ENCODE measurements around the gene KLHL30. TPM values are rescaled to one million over a fixed set of nuclear protein-coding genes. Genes with fewer than 3 reads are reported as not detected.
"Not testable (repeated sequence)": the region's sequence is repeated elsewhere in the genome, so short reads cannot be mapped to it uniquely, and the experiment has no call there.

KLHL30 gene
- total RNA-seq, 1 donor from 2014 or later = 0.07 TPM

GRCh38 chr2:238168196-238169047 is 30.0 kb downstream of the KLHL30 start:
- no peak for TF ChIP-seq CTCF (conservative IDR thresholded peaks at IDR 0.05)
- no peaks in the 10 kb centered on the region for H3K9me3 Mint-ChIP-seq
- H3K27ac Mint-ChIP-seq = no peak overlapping the region
- no peak overlapping the region for H3K4me3 Mint-ChIP-seq
- H3K36me3 Mint-ChIP-seq = peaks cover 17% of the 10 kb centered on the region
- peaks cover 19% of the 10 kb centered on the region for H3K27me3 Mint-ChIP-seq
- H3K4me1 Mint-ChIP-seq (ENCODE audit: unreplicated experiment) = no peaks in the 10 kb centered on the region
- no peak for DNase-seq (ENCODE audit: extremely low spot score, unreplicated experiment)

GRCh38 chr2:238169048-238169707 is 30.7 kb downstream of the KLHL30 start:
- no peak for TF ChIP-seq CTCF (conservative IDR thresholded peaks at IDR 0.05)
- no peak overlapping the region for H3K27ac Mint-ChIP-seq
- no peak overlapping the region for H3K4me3 Mint-ChIP-seq
- no peak for DNase-seq (ENCODE audit: extremely low spot score, unreplicated experiment)
- peaks cover 18% of the 10 kb centered on the region for H3K27me3 Mint-ChIP-seq
- no peaks in the 10 kb centered on the region for H3K9me3 Mint-ChIP-seq
- no peaks in the 10 kb centered on the region for H3K4me1 Mint-ChIP-seq (ENCODE audit: unreplicated experiment)
- peaks cover 17% of the 10 kb centered on the region for H3K36me3 Mint-ChIP-seq

GRCh38 chr2:238169708-238170251 is 31.3 kb downstream of the KLHL30 start:
- H3K27me3 Mint-ChIP-seq = peaks cover 12% of the 10 kb centered on the region
- H3K9me3 Mint-ChIP-seq = no peaks in the 10 kb centered on the region
- H3K4me1 Mint-ChIP-seq (ENCODE audit: unreplicated experiment) = no peaks in the 10 kb centered on the region
- no peak for DNase-seq (ENCODE audit: extremely low spot score, unreplicated experiment)
- H3K4me3 Mint-ChIP-seq = no peak overlapping the region
- H3K36me3 Mint-ChIP-seq = peaks cover 16% of the 10 kb centered on the region
- no peak for TF ChIP-seq CTCF (conservative IDR thresholded peaks at IDR 0.05)
- no peak overlapping the region for H3K27ac Mint-ChIP-seq

GRCh38 chr2:238170386-238171071 is 32.1 kb downstream of the KLHL30 start:
- H3K9me3 Mint-ChIP-seq = no peaks in the 10 kb centered on the region
- H3K27ac Mint-ChIP-seq = no peak overlapping the region
- no peak overlapping the region for H3K4me3 Mint-ChIP-seq
- peaks cover 4% of the 10 kb centered on the region for H3K27me3 Mint-ChIP-seq
- no peaks in the 10 kb centered on the region for H3K4me1 Mint-ChIP-seq (ENCODE audit: unreplicated experiment)
- no peak for TF ChIP-seq CTCF (conservative IDR thresholded peaks at IDR 0.05)
- H3K36me3 Mint-ChIP-seq = peaks cover 13% of the 10 kb centered on the region
- DNase-seq (ENCODE audit: extremely low spot score, unreplicated experiment) = no peak

GRCh38 chr2:238171072-238171431 is 32.6 kb downstream of the KLHL30 start:
- H3K27ac Mint-ChIP-seq; DNase-seq (ENCODE audit: extremely low spot score, unreplicated experiment); H3K9me3 Mint-ChIP-seq; H3K4me3 Mint-ChIP-seq; H3K4me1 Mint-ChIP-seq (ENCODE audit: unreplicated experiment); H3K27me3 Mint-ChIP-seq: not testable (repeated sequence)
- peaks cover 13% of the 10 kb centered on the region for H3K36me3 Mint-ChIP-seq
